IPS DF 19.7 (cell line): ENCODE measurements around the gene HOXA13.

ENCODE experiments used
- DNase-seq: peaks from one replicate; pipeline ENCODE4 v3.0.0-alpha.2; 2013; ENCODE audit warnings: low read depth, low spot score

Gene HOXA13

GRCh38 chr7:27208998-27209397, 9.1 kb upstream of the HOXA13 start:
- DNase-seq: no peak

- DNase-seq: no peak
These were observed 7.6 kb upstream of the HOXA13 start for GRCh38 chr7:27207348-27207985.

GRCh38 chr7:27205325-27206280, 5.7 kb upstream of the HOXA13 start:
- no peak for DNase-seq

GRCh38 chr7:27204851-27205322, 5.0 kb upstream of the HOXA13 start:
- no peak for DNase-seq

GRCh38 chr7:27203964-27204594, 4.2 kb upstream of the HOXA13 start:
- no peak for DNase-seq

GRCh38 chr7:27203365-27203953, 3.6 kb upstream of the HOXA13 start:
- DNase-seq: no peak

GRCh38 chr7:27202862-27203134, 2.9 kb upstream of the HOXA13 start:
- no peak for DNase-seq

GRCh38 chr7:27202018-27202861, 2.3 kb upstream of the HOXA13 start:
- DNase-seq: no peak

GRCh38 chr7:27201580-27202017, 1.7 kb upstream of the HOXA13 start:
- DNase-seq: no peak

- DNase-seq: no peak
These were observed 1.1 kb upstream of the HOXA13 start for GRCh38 chr7:27200761-27201579.

- DNase-seq: no peak
These were observed 755 bp downstream of the HOXA13 start for GRCh38 chr7:27198871-27199801.

- no peak for DNase-seq
These were observed 1.6 kb downstream of the HOXA13 start for GRCh38 chr7:27198138-27198841.

GRCh38 chr7:27197137-27198042, 2.5 kb downstream of the HOXA13 start:
- DNase-seq: no peak

GRCh38 chr7:27196287-27196767, 3.6 kb downstream of the HOXA13 start:
- DNase-seq: no peak

GRCh38 chr7:27194686-27195379, 5.1 kb downstream of the HOXA13 start:
- DNase-seq: no peak

GRCh38 chr7:27194002-27194352, 5.9 kb downstream of the HOXA13 start:
- no peak for DNase-seq
